Progenitor cell of endocrine pancreas (in vitro differentiated cells): ENCODE results near the gene EVPL. TPM values are rescaled to one million over a fixed set of nuclear protein-coding genes. Genes with fewer than 3 reads are reported as not detected.

Experiments used
- DNase-seq: peaks from one replicate; pipeline ENCODE4 v3.0.0; 2021; ENCODE audit warnings: low spot score; ENCODE audit not compliant: unreplicated experiment
- H3K27ac Mint-ChIP-seq: 2 replicates; pipeline ENCODE4 v1.8.0; 2021; ENCODE audit warnings: mild to moderate bottlenecking, moderate library complexity, mixed read lengths
- H3K27me3 Mint-ChIP-seq: 2 replicates; pipeline ENCODE4 v1.8.0; 2021; ENCODE audit warnings: mixed read lengths
- H3K36me3 Mint-ChIP-seq: 2 replicates; pipeline ENCODE4 v1.8.0; 2022; ENCODE audit warnings: mixed read lengths; ENCODE audit not compliant: insufficient read depth
- H3K4me1 Mint-ChIP-seq: 2 replicates; pipeline ENCODE4 v1.8.0; 2021; ENCODE audit warnings: low read depth, mixed read lengths
- H3K4me3 Mint-ChIP-seq: 2 replicates; pipeline ENCODE4 v1.8.0; 2021; ENCODE audit warnings: low read depth, mild to moderate bottlenecking, moderate library complexity, mixed read lengths
- H3K9me3 Mint-ChIP-seq: 2 replicates; pipeline ENCODE4 v1.8.0; 2021; ENCODE audit warnings: low read depth, mixed read lengths
- total RNA-seq: library from RNA; stranded (reverse); gene quantifications from 2 replicates; pipeline ENCODE4 v1.2.1, GENCODE V29; 2021
- TF ChIP-seq, protein P1 (sequence below): fragments of 200-600 bp; sonication (generic); IDR thresholded peaks from one replicate; pipeline ENCODE4 v1.5.0; 2021; ENCODE audit warnings: antibody characterized with exemption, mild to moderate bottlenecking; ENCODE audit not compliant: unreplicated experiment

EVPL gene
- total RNA-seq, 1 donor from 2014 or later: 0.05 TPM

DNA sequence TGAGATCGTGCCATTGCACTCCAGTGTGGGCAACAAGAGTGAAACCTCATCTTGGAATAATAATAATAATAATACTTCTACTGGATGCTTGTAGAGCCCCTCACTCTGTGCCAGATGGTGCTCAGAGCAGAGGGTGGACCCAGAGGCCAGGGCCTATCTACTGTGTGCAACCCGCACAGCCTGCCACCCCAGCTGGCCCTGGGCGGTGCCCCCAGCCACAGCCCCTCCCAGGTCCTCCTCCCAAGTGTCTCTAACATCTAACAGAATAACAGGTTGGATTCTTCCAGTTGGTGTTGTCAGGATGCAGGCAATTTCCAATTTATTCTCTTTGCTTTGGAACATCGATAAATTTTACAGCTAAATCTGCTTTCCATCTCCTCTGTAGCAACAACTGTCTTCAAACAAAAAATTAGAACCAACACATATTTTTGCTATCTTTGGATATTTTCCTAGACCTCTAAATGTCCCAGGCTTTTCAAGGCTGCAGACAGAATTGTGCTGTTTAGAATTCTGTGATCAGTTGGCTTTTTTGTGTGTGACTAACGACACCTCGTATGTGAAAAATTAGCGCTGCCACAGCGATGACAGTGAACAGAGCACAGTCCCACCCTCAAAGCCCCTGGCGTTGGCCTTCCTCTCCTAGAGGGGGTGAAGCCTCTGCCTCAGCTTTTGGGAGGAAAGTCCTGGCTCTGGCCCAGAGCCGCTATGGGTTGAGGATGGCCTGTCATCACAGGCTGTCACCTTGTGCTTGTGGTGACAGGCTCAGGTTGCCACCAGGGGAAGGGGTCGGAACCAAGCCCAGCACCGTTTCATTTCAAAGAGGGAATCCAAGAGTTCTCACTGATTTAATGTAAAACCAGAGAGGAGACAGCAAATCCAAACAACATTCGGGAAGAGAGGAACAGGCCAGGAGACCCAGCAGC is 7.6 kb upstream of the EVPL start:
- Mint-ChIP-seq H3K4me3 (no peak overlapping the region), H3K36me3 (peaks cover 9% of the 10 kb centered on the region), H3K9me3 (no peaks in the 10 kb centered on the region), H3K27ac (no peak overlapping the region), H3K4me1 (peaks cover 2% of the 10 kb centered on the region), H3K27me3 (no peaks in the 10 kb centered on the region)
- no peak for DNase-seq
- TF ChIP-seq, protein P1, sequence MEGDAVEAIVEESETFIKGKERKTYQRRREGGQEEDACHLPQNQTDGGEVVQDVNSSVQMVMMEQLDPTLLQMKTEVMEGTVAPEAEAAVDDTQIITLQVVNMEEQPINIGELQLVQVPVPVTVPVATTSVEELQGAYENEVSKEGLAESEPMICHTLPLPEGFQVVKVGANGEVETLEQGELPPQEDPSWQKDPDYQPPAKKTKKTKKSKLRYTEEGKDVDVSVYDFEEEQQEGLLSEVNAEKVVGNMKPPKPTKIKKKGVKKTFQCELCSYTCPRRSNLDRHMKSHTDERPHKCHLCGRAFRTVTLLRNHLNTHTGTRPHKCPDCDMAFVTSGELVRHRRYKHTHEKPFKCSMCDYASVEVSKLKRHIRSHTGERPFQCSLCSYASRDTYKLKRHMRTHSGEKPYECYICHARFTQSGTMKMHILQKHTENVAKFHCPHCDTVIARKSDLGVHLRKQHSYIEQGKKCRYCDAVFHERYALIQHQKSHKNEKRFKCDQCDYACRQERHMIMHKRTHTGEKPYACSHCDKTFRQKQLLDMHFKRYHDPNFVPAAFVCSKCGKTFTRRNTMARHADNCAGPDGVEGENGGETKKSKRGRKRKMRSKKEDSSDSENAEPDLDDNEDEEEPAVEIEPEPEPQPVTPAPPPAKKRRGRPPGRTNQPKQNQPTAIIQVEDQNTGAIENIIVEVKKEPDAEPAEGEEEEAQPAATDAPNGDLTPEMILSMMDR: no peak

GRCh38 chr17:76033139-76033538 is 6.0 kb upstream of the EVPL start:
- TF ChIP-seq, protein P1: no peak
- Mint-ChIP-seq H3K36me3 (no peaks in the 10 kb centered on the region), H3K4me3 (no peak overlapping the region), H3K27me3 (no peaks in the 10 kb centered on the region), H3K9me3 (no peaks in the 10 kb centered on the region), H3K4me1 (peaks cover 9% of the 10 kb centered on the region), H3K27ac (no peak overlapping the region)
- no peak for DNase-seq

DNA sequence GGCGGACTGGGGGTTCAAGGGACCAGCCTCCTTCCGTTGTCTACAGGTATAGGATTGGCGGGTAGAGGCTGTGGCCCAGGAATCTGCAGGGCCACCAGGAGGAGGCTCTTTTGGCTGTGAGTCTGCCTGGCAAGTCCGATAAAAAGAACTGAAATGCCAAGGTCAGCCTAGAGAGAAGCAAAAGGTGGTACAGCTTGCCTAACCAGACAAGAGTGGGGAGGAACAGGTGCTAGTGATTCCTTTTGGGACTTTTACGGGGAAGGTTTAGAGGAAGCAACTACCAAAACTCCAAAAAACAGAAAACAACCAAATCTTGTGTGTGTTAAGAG is 5.6 kb upstream of the EVPL start:
- Mint-ChIP-seq H3K27ac (no peak overlapping the region), H3K4me3 (no peak overlapping the region), H3K4me1 (peaks cover 9% of the 10 kb centered on the region), H3K36me3 (no peaks in the 10 kb centered on the region), H3K27me3 (no peaks in the 10 kb centered on the region), H3K9me3 (no peaks in the 10 kb centered on the region)
- TF ChIP-seq, protein P1: no peak
- no peak for DNase-seq

DNA sequence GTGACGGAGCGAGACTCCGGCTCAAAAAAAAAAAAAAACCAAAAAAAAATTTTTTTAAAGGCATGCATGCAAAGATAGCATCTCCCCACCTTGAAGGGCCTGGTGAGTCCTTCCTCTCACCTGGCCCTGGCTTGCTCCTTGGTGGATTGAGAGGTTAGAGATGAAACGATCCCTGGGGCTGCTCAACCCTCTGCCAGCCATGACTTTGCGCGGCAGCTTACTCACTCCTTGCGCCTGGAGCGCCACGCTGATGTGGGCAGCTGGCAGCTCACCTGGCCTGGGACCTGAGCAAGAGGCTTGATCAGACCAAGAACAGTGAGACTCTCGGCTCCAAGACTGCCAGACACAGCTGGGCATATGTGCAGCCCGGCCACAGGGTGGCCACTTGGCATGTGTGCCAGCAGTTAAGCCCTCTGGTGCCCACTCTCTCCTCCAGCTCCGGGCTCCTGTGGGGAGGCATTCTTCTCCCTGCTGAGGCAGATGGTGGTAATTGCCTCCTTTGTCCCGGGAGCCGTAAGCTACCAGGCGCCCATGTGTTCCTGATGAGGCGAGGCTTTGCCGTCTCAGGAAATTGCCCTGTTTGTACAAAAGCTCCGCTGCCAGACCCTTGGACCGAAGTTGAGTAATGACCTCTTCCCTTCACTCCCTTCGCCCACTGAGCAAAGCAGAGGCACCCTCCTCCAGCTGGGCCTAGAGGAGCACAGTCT is 5.1 kb upstream of the EVPL start:
- H3K27ac Mint-ChIP-seq: no peak overlapping the region
- TF ChIP-seq, protein P1: no peak
- H3K4me1 Mint-ChIP-seq: peaks cover 10% of the 10 kb centered on the region
- no peaks in the 10 kb centered on the region for H3K36me3 Mint-ChIP-seq
- no peak for DNase-seq
- no peaks in the 10 kb centered on the region for H3K9me3 Mint-ChIP-seq
- H3K27me3 Mint-ChIP-seq: no peaks in the 10 kb centered on the region
- no peak overlapping the region for H3K4me3 Mint-ChIP-seq

DNA sequence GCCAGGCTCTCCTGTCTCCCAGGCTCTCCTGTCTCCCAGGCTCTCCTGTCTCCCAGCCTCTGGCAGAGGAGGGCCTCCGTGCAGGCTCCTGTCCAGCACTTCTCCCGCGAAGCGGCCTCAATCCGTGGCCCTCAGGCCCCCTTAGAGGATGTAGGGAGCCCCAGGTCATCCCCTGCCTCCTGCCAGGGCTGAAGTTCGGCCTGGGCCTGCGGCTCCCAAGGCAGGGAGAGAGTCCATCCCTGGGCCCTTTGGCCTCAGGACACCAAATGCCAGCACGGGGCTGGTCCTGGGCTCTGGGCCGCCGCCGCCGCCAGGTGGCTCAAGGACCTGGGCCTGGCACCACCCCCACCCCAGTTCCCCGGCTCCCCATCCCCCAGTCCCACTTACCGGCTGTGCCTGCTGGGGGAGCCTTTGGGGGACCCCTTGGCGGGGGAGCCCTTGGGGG is 370 bp downstream of the EVPL start:
- H3K27me3 Mint-ChIP-seq: peaks cover 6% of the 10 kb centered on the region
- TF ChIP-seq, protein P1: no peak
- no peaks in the 10 kb centered on the region for H3K36me3 Mint-ChIP-seq
- H3K27ac Mint-ChIP-seq: no peak overlapping the region
- peaks cover 10% of the 10 kb centered on the region for H3K4me1 Mint-ChIP-seq
- DNase-seq: no peak
- H3K4me3 Mint-ChIP-seq: no peak overlapping the region
- H3K9me3 Mint-ChIP-seq: no peaks in the 10 kb centered on the region
